Panc1 (cell line): ENCODE results near the gene STPG1. TPM values are rescaled to one million over a fixed set of nuclear protein-coding genes. Genes with fewer than 3 reads are reported as not detected.

Experiments used
- ATAC-seq: fragments of 200-7000 bp; cut with Tn5 transposase; 2 replicates; pipeline ENCODE4 v1.9.1; 2020; ENCODE audit warnings: mild to moderate bottlenecking, moderate library complexity
- BruUV-seq: library from RNA; stranded (reverse); fragments of 400-500 nt; replicated peaks from 2 replicates; lab custom pipeline; 2021; lab: Mats Ljungman, UMichigan
- CTCF ChIA-PET: fragments of 300-600 bp; sonication (Branson Sonifier 250); formaldehyde crosslinking; loops from one replicate; lab custom pipeline; 2022; ENCODE audit warnings: antibody characterized with exemption; lab: Charles Lee
- POLR2A ChIA-PET: fragments of 300-600 bp; sonication (Branson Sonifier 250); formaldehyde crosslinking; loops from one replicate; lab custom pipeline; 2022; ENCODE audit warnings: antibody characterized with exemption; lab: Charles Lee
- DNase-seq: peaks from one replicate; pipeline ENCODE4 v3.0.0-alpha.2; 2010; ENCODE audit warnings: low read depth, low spot score
- H3K27ac ChIP-seq: 2 replicates; pipeline ENCODE4 v1.5.1; 2011; ENCODE audit warnings: mild to moderate bottlenecking, low read length, inconsistent platforms
- H3K27me3 ChIP-seq: fragments of 200-500 bp; sonication (Bioruptor generic); 2 replicates; pipeline ENCODE4 v1.6.0; 2014; ENCODE audit warnings: low read length, inconsistent platforms; ENCODE audit not compliant: control insufficient read depth, insufficient read depth
- H3K36me3 ChIP-seq: fragments of 200-500 bp; sonication (Bioruptor generic); 2 replicates; pipeline ENCODE4 v1.5.1; 2014; ENCODE audit warnings: inconsistent platforms, mild to moderate bottlenecking, low read length, moderate library complexity; ENCODE audit not compliant: control insufficient read depth, insufficient read depth
- H3K4me1 ChIP-seq: 2 replicates; pipeline ENCODE4 v1.5.1; 2011; ENCODE audit warnings: inconsistent platforms, mild to moderate bottlenecking, low read length, moderate library complexity; ENCODE audit not compliant: control insufficient read depth, insufficient read depth
- H3K4me3 ChIP-seq, 2 experiments: 2 replicates each; pipeline ENCODE4 v1.5.1; 2011 to 2012; ENCODE audit warnings: low read depth in 2 of 2, low read length in 2 of 2, mild to moderate bottlenecking in 2 of 2, inconsistent platforms in 1 of 2, moderate library complexity in 1 of 2
- H3K9me3 ChIP-seq: fragments of 200-500 bp; sonication (Bioruptor generic); 2 replicates; pipeline ENCODE4 v1.5.1; 2014; ENCODE audit warnings: low read depth, mild to moderate bottlenecking, inconsistent platforms, low read length, moderate library complexity; ENCODE audit not compliant: control insufficient read depth, insufficient read depth
- POLR2AphosphoS5 ChIP-seq: IDR thresholded peaks from 2 replicates; pipeline ENCODE4 v1.6.1; 2012; ENCODE audit warnings: mild to moderate bottlenecking, low read depth, low read length, moderate library complexity
- SIN3A ChIP-seq: IDR thresholded peaks from 2 replicates; pipeline ENCODE4 v1.6.1; 2012; ENCODE audit warnings: low read depth, mild to moderate bottlenecking, low read length, moderate library complexity, borderline replicate concordance; ENCODE audit not compliant: insufficient read depth
- TCF7L2 ChIP-seq: IDR thresholded peaks from 2 replicates; pipeline ENCODE4 v1.6.1; 2011; ENCODE audit warnings: mild to moderate bottlenecking, low read depth, low read length, inconsistent platforms
- in situ Hi-C: cut with HindIII; loops from 2 replicates; pipeline ENCODE4 v1.10.0; 2016; ENCODE audit warnings: low sequenced_read_pairs, low pct_unique_long_range_greater_than_20kb
- intact Hi-C: fragments of 100-400 bp; cut with micrococcal nuclease; formaldehyde crosslinking; loops from one replicate; pipeline ENCODE4 v1.10.0; 2022; ENCODE audit not compliant: unreplicated experiment
- total RNA-seq: library from RNA; stranded (reverse); gene quantifications from one replicate; pipeline ENCODE4 v1.2.1, GENCODE V29; 2021; ENCODE audit not compliant: unreplicated experiment
- TF ChIP-seq, protein P1 (sequence below): fragments of 450-650 bp; IDR thresholded peaks from 2 replicates; pipeline ENCODE4 v1.5.1; 2017; ENCODE audit warnings: mild to moderate bottlenecking
- TF ChIP-seq, protein P2 (sequence below), 2 experiments: IDR thresholded peaks; 2 replicates each; pipeline ENCODE4 v1.6.1; 2011 to 2012; ENCODE audit warnings: low read depth in 2 of 2, control low read depth in 1 of 2, low read length in 1 of 2, mild to moderate bottlenecking in 1 of 2, moderate library complexity in 1 of 2; ENCODE audit not compliant: insufficient read depth in 1 of 2

The STPG1 gene
- total RNA-seq, 1 experiment from 2014 or later, result 9.9 TPM

DNA sequence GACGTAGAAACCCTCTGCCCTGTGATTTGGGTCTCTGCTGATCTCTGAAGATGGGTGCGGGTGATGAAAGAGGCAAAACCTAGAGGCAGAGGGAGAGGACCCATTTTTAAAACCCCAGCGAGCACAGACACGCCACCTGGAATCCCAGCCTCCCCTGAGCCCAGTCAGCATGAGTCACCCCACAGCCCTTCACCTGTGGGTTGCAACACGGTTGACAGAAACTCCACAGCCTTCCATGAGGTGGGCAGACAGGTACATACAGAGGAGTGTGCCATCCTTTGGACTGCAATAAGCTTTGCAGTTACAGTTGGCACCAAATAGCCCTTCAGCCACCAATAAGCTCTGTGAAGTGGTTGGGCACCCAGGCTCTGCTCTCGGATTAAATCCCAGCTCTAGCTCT, 96.5 kb downstream of the STPG1 start:
- POLR2A ChIA-PET, result interaction anchor here (0.6 kb wide), 1 partner anchor 30 kb away, joined by 12 read pairs; no protein-coding TSS in a partner anchor
- H3K27ac ChIP-seq, result peak overlapping the region; percentile 1; the same call in 1 of the 2 replicates
- in situ Hi-C loops, result no loop called here
- H3K36me3 ChIP-seq, result no peaks in the 10 kb centered on the region
- CTCF ChIA-PET, result interaction anchor here (0.6 kb wide), 2 partner anchors 185 to 221 kb away, joined by 3 to 5 read pairs; partner anchors contain the start of gene RCAN3
- H3K27me3 ChIP-seq, result no peaks in the 10 kb centered on the region
- H3K9me3 ChIP-seq, result no peaks in the 10 kb centered on the region
- TF ChIP-seq TCF7L2, result no peak
- DNase-seq (no peak), ATAC-seq (no peak)
- intact Hi-C loops, result loop anchor here (2.0 to 5.0 kb wide), 2 partner anchors 74 to 115 kb away; no protein-coding TSS in a partner anchor
- BruUV-seq, result no TSS peak
- H3K4me1 ChIP-seq, result peaks cover 49% of the 10 kb centered on the region
- no peak overlapping the region for H3K4me3 ChIP-seq

DNA sequence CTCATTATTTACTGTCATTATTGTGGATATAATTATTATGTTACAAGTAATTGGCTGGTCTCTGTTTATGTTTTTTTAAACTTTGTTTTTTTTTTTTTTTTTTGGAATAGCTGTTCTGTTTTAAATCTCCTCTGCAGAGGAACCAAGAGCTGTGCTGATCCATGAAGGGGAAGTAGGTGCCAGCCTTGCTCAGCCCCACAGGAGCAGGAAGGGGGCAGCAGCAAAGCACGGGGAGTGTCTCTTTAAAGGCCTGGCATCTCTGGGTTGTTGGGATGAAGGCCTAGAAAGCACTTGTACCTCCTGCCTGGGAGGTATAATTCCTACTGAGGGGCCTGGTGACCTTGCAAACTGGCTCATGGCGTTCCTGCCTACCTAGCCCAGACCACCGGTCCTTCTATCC, 96.9 kb downstream of the STPG1 start:
- BruUV-seq, result no TSS peak
- intact Hi-C loops, result loop anchor here (2.0 to 5.0 kb wide), 2 partner anchors 74 to 114 kb away; no protein-coding TSS in a partner anchor
- no peak overlapping the region for H3K4me3 ChIP-seq
- ChIA-PET CTCF (interaction anchor here (0.6 kb wide), 2 partner anchors 186 to 220 kb away, joined by 3 to 5 read pairs; partner anchors contain the start of gene RCAN3), POLR2A (no interaction called here)
- TF ChIP-seq, protein P1, sequence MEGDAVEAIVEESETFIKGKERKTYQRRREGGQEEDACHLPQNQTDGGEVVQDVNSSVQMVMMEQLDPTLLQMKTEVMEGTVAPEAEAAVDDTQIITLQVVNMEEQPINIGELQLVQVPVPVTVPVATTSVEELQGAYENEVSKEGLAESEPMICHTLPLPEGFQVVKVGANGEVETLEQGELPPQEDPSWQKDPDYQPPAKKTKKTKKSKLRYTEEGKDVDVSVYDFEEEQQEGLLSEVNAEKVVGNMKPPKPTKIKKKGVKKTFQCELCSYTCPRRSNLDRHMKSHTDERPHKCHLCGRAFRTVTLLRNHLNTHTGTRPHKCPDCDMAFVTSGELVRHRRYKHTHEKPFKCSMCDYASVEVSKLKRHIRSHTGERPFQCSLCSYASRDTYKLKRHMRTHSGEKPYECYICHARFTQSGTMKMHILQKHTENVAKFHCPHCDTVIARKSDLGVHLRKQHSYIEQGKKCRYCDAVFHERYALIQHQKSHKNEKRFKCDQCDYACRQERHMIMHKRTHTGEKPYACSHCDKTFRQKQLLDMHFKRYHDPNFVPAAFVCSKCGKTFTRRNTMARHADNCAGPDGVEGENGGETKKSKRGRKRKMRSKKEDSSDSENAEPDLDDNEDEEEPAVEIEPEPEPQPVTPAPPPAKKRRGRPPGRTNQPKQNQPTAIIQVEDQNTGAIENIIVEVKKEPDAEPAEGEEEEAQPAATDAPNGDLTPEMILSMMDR, result peak; percentile 55
- TF ChIP-seq TCF7L2, result no peak
- H3K36me3 ChIP-seq, result no peaks in the 10 kb centered on the region
- H3K27me3 ChIP-seq, result no peaks in the 10 kb centered on the region
- H3K4me1 ChIP-seq, result peaks cover 49% of the 10 kb centered on the region
- in situ Hi-C loops, result no loop called here
- peak overlapping the region; percentile 1; the same call in 1 of the 2 replicates for H3K27ac ChIP-seq
- no peak for DNase-seq
- no peaks in the 10 kb centered on the region for H3K9me3 ChIP-seq
- ATAC-seq, result peak; percentile 59

GRCh38 chr1:24315391-24315790, 98.2 kb downstream of the STPG1 start:
- ATAC-seq, result no peak
- no peak overlapping the region for H3K4me3 ChIP-seq
- BruUV-seq, result no TSS peak
- no peak overlapping the region for H3K27ac ChIP-seq
- no peaks in the 10 kb centered on the region for H3K36me3 ChIP-seq
- peaks cover 38% of the 10 kb centered on the region for H3K4me1 ChIP-seq
- ChIA-PET POLR2A (no interaction called here), CTCF (no interaction called here)
- no peaks in the 10 kb centered on the region for H3K27me3 ChIP-seq
- DNase-seq, result no peak
- H3K9me3 ChIP-seq, result no peaks in the 10 kb centered on the region
- TF ChIP-seq POLR2AphosphoS5 (no peak), SIN3A (no peak), TCF7L2 (no peak)
- in situ Hi-C loops (no loop called here), intact Hi-C loops (loop anchor here (5.0 kb wide), 1 partner anchor 113 kb away; no protein-coding TSS in a partner anchor)

DNA sequence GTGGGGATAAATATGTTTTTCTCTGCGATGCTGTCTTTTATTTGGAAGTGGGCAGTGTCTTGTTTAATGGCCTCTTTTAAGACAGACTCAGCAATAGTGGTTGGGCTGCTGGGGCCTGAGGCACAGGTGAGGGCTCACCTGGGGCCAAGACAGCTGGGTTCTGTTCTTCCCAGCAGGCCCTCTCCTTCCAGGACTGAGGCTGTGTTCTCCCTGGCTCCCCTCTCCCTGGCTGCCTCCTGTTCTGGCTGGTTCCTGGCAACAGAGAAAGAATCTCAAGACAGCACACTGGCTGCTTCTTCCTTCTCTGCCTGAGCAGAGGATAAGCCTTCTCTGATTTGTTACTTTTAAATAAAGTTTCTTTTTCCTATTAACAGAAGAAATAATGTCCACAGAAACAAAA, 101.8 kb downstream of the STPG1 start:
- Histone ChIP-seq H3K27me3 (no peaks in the 10 kb centered on the region), H3K4me1 (peaks cover 6% of the 10 kb centered on the region), H3K9me3 (no peaks in the 10 kb centered on the region), H3K36me3 (no peaks in the 10 kb centered on the region), H3K27ac (peak overlapping the region; percentile 14; the same call in 1 of the 2 replicates), H3K4me3 (no peak overlapping the region)
- no peak for DNase-seq
- ATAC-seq, result no peak
- TF ChIP-seq, protein P1, result no peak
- TF ChIP-seq TCF7L2 (no peak), SIN3A (no peak), POLR2AphosphoS5 (no peak)
- TF ChIP-seq, protein P2, sequence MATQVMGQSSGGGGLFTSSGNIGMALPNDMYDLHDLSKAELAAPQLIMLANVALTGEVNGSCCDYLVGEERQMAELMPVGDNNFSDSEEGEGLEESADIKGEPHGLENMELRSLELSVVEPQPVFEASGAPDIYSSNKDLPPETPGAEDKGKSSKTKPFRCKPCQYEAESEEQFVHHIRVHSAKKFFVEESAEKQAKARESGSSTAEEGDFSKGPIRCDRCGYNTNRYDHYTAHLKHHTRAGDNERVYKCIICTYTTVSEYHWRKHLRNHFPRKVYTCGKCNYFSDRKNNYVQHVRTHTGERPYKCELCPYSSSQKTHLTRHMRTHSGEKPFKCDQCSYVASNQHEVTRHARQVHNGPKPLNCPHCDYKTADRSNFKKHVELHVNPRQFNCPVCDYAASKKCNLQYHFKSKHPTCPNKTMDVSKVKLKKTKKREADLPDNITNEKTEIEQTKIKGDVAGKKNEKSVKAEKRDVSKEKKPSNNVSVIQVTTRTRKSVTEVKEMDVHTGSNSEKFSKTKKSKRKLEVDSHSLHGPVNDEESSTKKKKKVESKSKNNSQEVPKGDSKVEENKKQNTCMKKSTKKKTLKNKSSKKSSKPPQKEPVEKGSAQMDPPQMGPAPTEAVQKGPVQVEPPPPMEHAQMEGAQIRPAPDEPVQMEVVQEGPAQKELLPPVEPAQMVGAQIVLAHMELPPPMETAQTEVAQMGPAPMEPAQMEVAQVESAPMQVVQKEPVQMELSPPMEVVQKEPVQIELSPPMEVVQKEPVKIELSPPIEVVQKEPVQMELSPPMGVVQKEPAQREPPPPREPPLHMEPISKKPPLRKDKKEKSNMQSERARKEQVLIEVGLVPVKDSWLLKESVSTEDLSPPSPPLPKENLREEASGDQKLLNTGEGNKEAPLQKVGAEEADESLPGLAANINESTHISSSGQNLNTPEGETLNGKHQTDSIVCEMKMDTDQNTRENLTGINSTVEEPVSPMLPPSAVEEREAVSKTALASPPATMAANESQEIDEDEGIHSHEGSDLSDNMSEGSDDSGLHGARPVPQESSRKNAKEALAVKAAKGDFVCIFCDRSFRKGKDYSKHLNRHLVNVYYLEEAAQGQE (IDR thresholded peaks at IDR 0.05; ENCODE audit: insufficient read depth in 1 of 2, low read depth in 2 of 2, low read length in 1 of 2), result no peak
- ChIA-PET POLR2A (no interaction called here), CTCF (no interaction called here)
- BruUV-seq, result no TSS peak
- in situ Hi-C loops (no loop called here), intact Hi-C loops (no loop called here)
